ENCODE measurements around the gene PGAM1.
"Not testable (repeated sequence)": the region's sequence is repeated elsewhere in the genome, so short reads cannot be mapped to it uniquely, and the experiment has no call there.

DNA sequence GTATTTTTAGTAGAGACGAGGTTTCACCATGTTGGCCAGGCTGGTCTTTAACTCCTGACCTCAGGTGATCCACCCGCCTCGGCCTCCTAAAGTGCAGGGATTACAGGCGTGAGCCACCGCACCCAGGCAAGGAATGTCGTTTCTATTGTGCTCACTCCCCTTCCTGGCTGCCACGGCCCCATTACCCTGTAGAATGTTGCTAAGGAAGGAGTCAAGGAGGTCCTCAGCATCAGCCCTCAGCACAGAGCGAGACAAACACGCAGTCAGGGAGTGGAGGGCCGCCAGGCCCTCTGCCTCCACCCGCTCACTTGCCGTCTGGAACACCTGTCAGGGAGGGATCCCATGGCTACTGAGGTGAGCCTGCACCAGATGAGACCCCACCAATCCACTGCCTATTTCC lies 42.8 kb downstream of the PGAM1 start:
- TF ChIP-seq, protein P1, sequence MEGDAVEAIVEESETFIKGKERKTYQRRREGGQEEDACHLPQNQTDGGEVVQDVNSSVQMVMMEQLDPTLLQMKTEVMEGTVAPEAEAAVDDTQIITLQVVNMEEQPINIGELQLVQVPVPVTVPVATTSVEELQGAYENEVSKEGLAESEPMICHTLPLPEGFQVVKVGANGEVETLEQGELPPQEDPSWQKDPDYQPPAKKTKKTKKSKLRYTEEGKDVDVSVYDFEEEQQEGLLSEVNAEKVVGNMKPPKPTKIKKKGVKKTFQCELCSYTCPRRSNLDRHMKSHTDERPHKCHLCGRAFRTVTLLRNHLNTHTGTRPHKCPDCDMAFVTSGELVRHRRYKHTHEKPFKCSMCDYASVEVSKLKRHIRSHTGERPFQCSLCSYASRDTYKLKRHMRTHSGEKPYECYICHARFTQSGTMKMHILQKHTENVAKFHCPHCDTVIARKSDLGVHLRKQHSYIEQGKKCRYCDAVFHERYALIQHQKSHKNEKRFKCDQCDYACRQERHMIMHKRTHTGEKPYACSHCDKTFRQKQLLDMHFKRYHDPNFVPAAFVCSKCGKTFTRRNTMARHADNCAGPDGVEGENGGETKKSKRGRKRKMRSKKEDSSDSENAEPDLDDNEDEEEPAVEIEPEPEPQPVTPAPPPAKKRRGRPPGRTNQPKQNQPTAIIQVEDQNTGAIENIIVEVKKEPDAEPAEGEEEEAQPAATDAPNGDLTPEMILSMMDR (IDR thresholded peaks at IDR 0.05) = not testable (repeated sequence)
- not testable (repeated sequence) for TF ChIP-seq POLR2A (IDR thresholded peaks at IDR 0.05)

Measured in lower leg skin (tissue), 3 donors.